Thyroid gland (tissue), 4 donors: Measurements from ENCODE around the gene KRTAP2-3.
"Not testable (repeated sequence)": the region's sequence is repeated elsewhere in the genome, so short reads cannot be mapped to it uniquely, and the experiment has no call there.

Experiments
- CTCF ChIP-seq, 6 experiments: fragments of 200-600 bp in 3 of 6; fragments of 450-650 bp in 3 of 6; sonication (generic) in 3 of 6; IDR thresholded peaks; one replicate each; pipeline ENCODE4 v1.5.1; 2016 to 2019; ENCODE audit warnings: antibody characterized with exemption in 6 of 6, mild to moderate bottlenecking in 2 of 6, inconsistent platforms in 1 of 6, moderate library complexity in 1 of 6
- POLR2A ChIP-seq, 2 donors: fragments of 450-650 bp; IDR thresholded peaks; one replicate each; pipeline ENCODE4 v1.6.1; 2017; ENCODE audit warnings: antibody characterized with exemption in 2 of 2, mild to moderate bottlenecking in 2 of 2, moderate library complexity in 1 of 2

GRCh38 chr17:41055130-41055529 is 4.8 kb downstream of the KRTAP2-3 start, which contains the start of gene KRTAP2-2:
- not testable (repeated sequence) for TF ChIP-seq CTCF, POLR2A (IDR thresholded peaks at IDR 0.05)
